ENCODE measurements around the gene ITGB2.

Gene ITGB2

DNA sequence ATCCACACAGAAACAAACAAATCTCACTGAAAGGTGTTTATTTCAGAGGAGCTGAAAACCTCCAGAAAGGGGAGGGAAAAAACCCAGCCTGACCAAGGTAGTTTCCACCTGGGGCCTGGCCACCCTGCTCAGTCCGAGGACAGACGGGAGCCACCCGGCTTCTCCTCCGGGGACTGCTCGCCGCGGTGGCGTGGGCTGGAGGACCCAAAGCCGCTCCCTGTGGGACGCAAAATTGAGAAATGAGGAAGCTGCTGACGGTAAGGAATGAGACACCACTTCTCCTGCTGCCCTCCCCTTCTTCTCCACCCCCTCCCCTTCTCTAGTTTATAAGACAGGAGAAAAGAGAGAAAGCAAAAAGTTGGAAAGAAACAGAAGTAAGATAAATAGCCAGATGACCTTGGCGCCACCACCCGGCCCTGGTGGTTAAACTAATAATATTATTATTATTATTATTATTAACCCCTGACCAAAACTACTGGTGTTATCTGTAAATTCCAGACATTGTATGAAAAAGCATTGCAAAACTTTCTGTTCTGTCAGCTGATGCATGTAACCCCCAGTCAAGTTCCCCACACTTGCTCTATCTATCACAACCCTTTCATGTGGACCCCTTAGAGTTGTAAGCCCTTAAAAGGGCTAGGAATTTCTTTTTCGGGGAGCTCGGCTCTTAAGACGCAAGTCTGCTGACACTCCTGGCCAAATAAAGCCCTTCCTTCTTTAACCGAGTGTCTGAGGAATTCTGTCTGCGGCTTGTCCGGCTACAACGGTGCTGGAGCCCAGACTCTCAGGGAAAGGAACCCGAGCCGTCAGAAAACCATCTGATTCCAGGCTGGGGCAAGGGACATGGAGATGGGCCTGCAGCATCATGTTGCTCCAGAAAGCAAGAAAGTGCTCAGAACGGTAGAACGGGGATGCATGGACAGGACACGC lies 12.5 kb downstream of the ITGB2 start:
- TF ChIP-seq, protein P1, sequence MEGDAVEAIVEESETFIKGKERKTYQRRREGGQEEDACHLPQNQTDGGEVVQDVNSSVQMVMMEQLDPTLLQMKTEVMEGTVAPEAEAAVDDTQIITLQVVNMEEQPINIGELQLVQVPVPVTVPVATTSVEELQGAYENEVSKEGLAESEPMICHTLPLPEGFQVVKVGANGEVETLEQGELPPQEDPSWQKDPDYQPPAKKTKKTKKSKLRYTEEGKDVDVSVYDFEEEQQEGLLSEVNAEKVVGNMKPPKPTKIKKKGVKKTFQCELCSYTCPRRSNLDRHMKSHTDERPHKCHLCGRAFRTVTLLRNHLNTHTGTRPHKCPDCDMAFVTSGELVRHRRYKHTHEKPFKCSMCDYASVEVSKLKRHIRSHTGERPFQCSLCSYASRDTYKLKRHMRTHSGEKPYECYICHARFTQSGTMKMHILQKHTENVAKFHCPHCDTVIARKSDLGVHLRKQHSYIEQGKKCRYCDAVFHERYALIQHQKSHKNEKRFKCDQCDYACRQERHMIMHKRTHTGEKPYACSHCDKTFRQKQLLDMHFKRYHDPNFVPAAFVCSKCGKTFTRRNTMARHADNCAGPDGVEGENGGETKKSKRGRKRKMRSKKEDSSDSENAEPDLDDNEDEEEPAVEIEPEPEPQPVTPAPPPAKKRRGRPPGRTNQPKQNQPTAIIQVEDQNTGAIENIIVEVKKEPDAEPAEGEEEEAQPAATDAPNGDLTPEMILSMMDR (IDR thresholded peaks at IDR 0.05; ENCODE audit: control insufficient read depth, insufficient read depth, low read depth, low read length, missing control alignments) = no peak
- no peak overlapping the region for H3K4me3 ChIP-seq (ENCODE audit: control insufficient read depth, low read depth, low read length)
- DNase-seq (ENCODE audit: low read depth) = no peak

DNA sequence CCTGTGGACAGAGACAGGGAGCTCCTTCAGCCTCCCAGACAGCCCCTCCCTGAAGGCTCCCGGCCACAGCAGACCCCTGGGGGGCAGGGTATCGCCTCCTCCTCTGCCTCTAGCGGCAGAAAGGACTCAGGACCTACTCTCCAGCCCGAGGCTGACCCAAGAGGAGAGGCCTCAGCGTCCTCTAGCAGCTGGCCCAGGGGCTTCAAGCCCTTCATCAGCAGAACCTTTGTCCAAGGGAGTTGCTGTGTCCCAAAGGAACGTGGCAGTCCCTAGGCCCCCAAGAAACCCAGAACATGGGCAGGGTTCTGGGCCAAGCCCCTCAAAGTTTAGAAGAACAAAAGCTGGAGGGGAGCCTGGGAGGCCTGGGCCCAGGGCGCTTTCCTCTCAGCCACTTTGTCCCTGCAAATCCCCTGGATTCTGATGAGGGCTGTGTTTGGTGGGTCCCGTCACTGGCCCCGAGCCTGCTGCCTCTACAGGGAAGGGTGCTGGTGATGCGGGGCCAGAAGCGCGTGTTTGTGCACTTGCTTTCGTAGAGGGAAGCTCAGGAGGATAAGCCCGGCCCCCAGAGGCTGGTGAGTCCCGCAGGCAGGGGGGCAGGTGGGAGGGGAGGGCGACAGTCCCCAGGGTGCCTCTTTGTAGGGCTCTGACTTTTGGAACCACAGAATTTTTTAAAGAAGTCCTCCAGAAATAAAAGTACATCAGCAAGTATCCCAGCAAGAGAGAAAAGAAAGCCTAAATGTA lies 13.3 kb downstream of the ITGB2 start:
- H3K4me3 ChIP-seq (ENCODE audit: control insufficient read depth, low read depth, low read length) = no peak overlapping the region
- no peak for DNase-seq (ENCODE audit: low read depth)
- TF ChIP-seq, protein P1 (IDR thresholded peaks at IDR 0.05; ENCODE audit: control insufficient read depth, insufficient read depth, low read depth, low read length, missing control alignments) = no peak

GRCh38 chr21:44905728-44906090 lies 15.0 kb downstream of the ITGB2 start:
- H3K4me3 ChIP-seq (ENCODE audit: control insufficient read depth, low read depth, low read length) = no peak overlapping the region
- TF ChIP-seq, protein P1 (IDR thresholded peaks at IDR 0.05; ENCODE audit: control insufficient read depth, insufficient read depth, low read depth, low read length, missing control alignments) = no peak
- no peak for DNase-seq (ENCODE audit: low read depth)

- H3K4me3 ChIP-seq (ENCODE audit: control insufficient read depth, low read depth, low read length) = no peak overlapping the region
- DNase-seq (ENCODE audit: low read depth) = no peak
- TF ChIP-seq, protein P1 (IDR thresholded peaks at IDR 0.05; ENCODE audit: control insufficient read depth, insufficient read depth, low read depth, low read length, missing control alignments) = no peak
Measured at GRCh38 chr21:44905016-44905727, 15.5 kb downstream of the ITGB2 start.

- no peak overlapping the region for H3K4me3 ChIP-seq (ENCODE audit: control insufficient read depth, low read depth, low read length)
- TF ChIP-seq, protein P1 (IDR thresholded peaks at IDR 0.05; ENCODE audit: control insufficient read depth, insufficient read depth, low read depth, low read length, missing control alignments) = no peak
- no peak for DNase-seq (ENCODE audit: low read depth)
Measured at GRCh38 chr21:44904141-44904923, 16.4 kb downstream of the ITGB2 start.

DNA sequence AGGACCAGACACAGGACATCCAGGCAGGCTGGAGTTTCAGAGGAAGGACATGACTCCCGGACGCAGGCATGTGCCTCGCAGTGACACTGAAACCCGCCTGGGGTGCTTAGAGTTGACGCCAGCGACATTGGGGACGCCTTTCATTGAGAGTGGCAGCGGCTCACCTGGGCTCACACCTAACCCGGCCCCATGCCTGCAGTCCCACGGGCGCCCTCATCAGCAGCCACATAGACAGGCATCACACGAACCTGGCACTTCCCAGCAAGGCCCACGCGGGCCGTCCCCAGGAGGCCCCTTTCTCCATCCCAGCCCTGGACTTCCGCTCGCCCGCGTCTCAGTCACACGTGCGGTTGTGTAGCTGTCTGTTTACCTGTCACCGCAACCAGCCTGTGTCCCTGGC lies 17.0 kb downstream of the ITGB2 start:
- H3K4me3 ChIP-seq (ENCODE audit: control insufficient read depth, low read depth, low read length) = no peak overlapping the region
- no peak for DNase-seq (ENCODE audit: low read depth)
- TF ChIP-seq, protein P1 (IDR thresholded peaks at IDR 0.05; ENCODE audit: control insufficient read depth, insufficient read depth, low read depth, low read length, missing control alignments) = no peak
